OCI-LY3 (cell line): ENCODE data around the gene PDZD7.

ENCODE experiments used
- H2AFZ ChIP-seq: fragments of 200-600, 300-600 bp; shearing (Covaris generic); 2 replicates; pipeline ENCODE4 v1.6.0; 2014; ENCODE audit warnings: antibody characterized with exemption, low read depth, low read length
- H3K27ac ChIP-seq: fragments of 200-600, 300-600 bp; sonication (generic); 2 replicates; pipeline ENCODE4 v1.5.1; 2014; ENCODE audit warnings: mild to moderate bottlenecking, low read length, moderate library complexity, mixed read lengths
- H3K27me3 ChIP-seq: fragments of 200-600, 300-600 bp; sonication (generic); 2 replicates; pipeline ENCODE4 v1.6.1; 2014; ENCODE audit warnings: low read depth, low read length, mixed read lengths
- H3K36me3 ChIP-seq: fragments of 200-600, 300-600 bp; sonication (generic); replicated peaks from 2 replicates; pipeline ENCODE3; 2014; ENCODE audit warnings: low read depth, low read length, mixed read lengths
- H3K4me1 ChIP-seq: fragments of 300-600, 200-600 bp; sonication (generic); 2 replicates; pipeline ENCODE4 v1.6.1; 2014; ENCODE audit warnings: low read length, mixed read lengths
- H3K4me2 ChIP-seq: fragments of 200-600, 300-600 bp; sonication (generic); 2 replicates; pipeline ENCODE4 v1.6.1; 2014; ENCODE audit warnings: low read length, mixed read lengths
- H3K4me3 ChIP-seq: fragments of 300-600, 200-600 bp; sonication (generic); 2 replicates; pipeline ENCODE4 v1.5.1; 2014; ENCODE audit warnings: antibody characterized with exemption, mild to moderate bottlenecking, low read length, moderate library complexity
- H3K79me2 ChIP-seq: fragments of 300-600, 200-600 bp; shearing (Covaris generic); 2 replicates; pipeline ENCODE4 v1.6.1; 2014; ENCODE audit warnings: mild to moderate bottlenecking, low read length, mixed read lengths
- H3K9ac ChIP-seq: fragments of 300-600, 200-600 bp; shearing (Covaris generic); 2 replicates; pipeline ENCODE4 v1.6.0; 2014; ENCODE audit warnings: mild to moderate bottlenecking, low read length, moderate library complexity
- H3K9me3 ChIP-seq: fragments of 200-600, 300-600 bp; shearing (Covaris generic); 2 replicates; pipeline ENCODE4 v1.6.1; 2014; ENCODE audit warnings: low read length, mixed read lengths; ENCODE audit not compliant: insufficient read depth
- H4K20me1 ChIP-seq: fragments of 200-600, 300-600 bp; sonication (generic); 2 replicates; pipeline ENCODE4 v1.6.1; 2016; ENCODE audit warnings: low read length, mixed read lengths; ENCODE audit not compliant: insufficient read depth
- CTCF ChIP-seq: fragments of 200-600, 300-600 bp; sonication (generic); IDR thresholded peaks from 2 replicates; pipeline ENCODE4 v1.5.1; 2014; ENCODE audit warnings: antibody characterized with exemption, low read length, low read depth
- EZH2phosphoT487 ChIP-seq: fragments of 200-600 bp; shearing (Covaris generic); IDR thresholded peaks from 2 replicates; pipeline ENCODE4 v1.6.1; 2018; ENCODE audit warnings: antibody characterized with exemption, mixed run types, low read depth

The PDZD7 gene

GRCh38 chr10:100966887-100967286 lies 64.0 kb downstream of the PDZD7 start:
- peaks cover 7% of the 10 kb centered on the region; the same call in 1 of the 2 replicates for H3K4me1 ChIP-seq
- no peak overlapping the region for H3K9ac ChIP-seq

GRCh38 chr10:100965820-100966219 lies 65.1 kb downstream of the PDZD7 start:
- Histone ChIP-seq H3K27ac (no peak overlapping the region), H3K9ac (no peak overlapping the region), H3K4me2 (no peak overlapping the region), H3K36me3 (peaks cover 6% of the 10 kb centered on the region), H2AFZ (no peak overlapping the region), H3K9me3 (no peaks in the 10 kb centered on the region), H3K27me3 (no peaks in the 10 kb centered on the region), H3K79me2 (no peaks in the 10 kb centered on the region), H3K4me3 (no peak overlapping the region), H4K20me1 (no peaks in the 10 kb centered on the region), H3K4me1 (peaks cover 7% of the 10 kb centered on the region; the same call in 1 of the 2 replicates)
- TF ChIP-seq CTCF (no peak), EZH2phosphoT487 (no peak)

More at GRCh38 chr10:100966887-100967286, 64.0 kb downstream of the PDZD7 start:
- Histone ChIP-seq H3K4me3 (no peak overlapping the region), H3K36me3 (peaks cover 6% of the 10 kb centered on the region), H4K20me1 (no peaks in the 10 kb centered on the region), H3K9me3 (no peaks in the 10 kb centered on the region), H3K4me2 (no peak overlapping the region), H2AFZ (no peak overlapping the region), H3K27ac (no peak overlapping the region), H3K27me3 (no peaks in the 10 kb centered on the region), H3K79me2 (no peaks in the 10 kb centered on the region)
- TF ChIP-seq CTCF (no peak), EZH2phosphoT487 (no peak)

GRCh38 chr10:100963826-100964225 lies 67.1 kb downstream of the PDZD7 start:
- Histone ChIP-seq H2AFZ (no peak overlapping the region), H3K9me3 (no peaks in the 10 kb centered on the region), H3K27ac (no peak overlapping the region), H3K9ac (no peak overlapping the region), H3K4me3 (no peak overlapping the region), H4K20me1 (no peaks in the 10 kb centered on the region), H3K4me1 (peaks cover 9% of the 10 kb centered on the region), H3K27me3 (no peaks in the 10 kb centered on the region), H3K36me3 (peaks cover 8% of the 10 kb centered on the region), H3K79me2 (no peaks in the 10 kb centered on the region), H3K4me2 (no peak overlapping the region)
- TF ChIP-seq EZH2phosphoT487 (no peak), CTCF (no peak)

GRCh38 chr10:100962351-100963080 lies 68.4 kb downstream of the PDZD7 start:
- TF ChIP-seq EZH2phosphoT487 (no peak), CTCF (no peak)
- Histone ChIP-seq H2AFZ (no peak overlapping the region), H3K4me3 (no peak overlapping the region), H3K27me3 (no peaks in the 10 kb centered on the region), H3K79me2 (no peaks in the 10 kb centered on the region), H3K9ac (no peak overlapping the region), H3K4me1 (peaks cover 5% of the 10 kb centered on the region; the same call in 1 of the 2 replicates), H3K4me2 (no peak overlapping the region), H3K27ac (no peak overlapping the region), H3K9me3 (no peaks in the 10 kb centered on the region), H3K36me3 (peaks cover 8% of the 10 kb centered on the region), H4K20me1 (no peaks in the 10 kb centered on the region)
